WTC11 (cell line): ENCODE results near the gene MXD3.

ENCODE experiments used
- ETV6 ChIP-seq: sonication (generic); formaldehyde crosslinking; IDR thresholded peaks from 2 replicates; pipeline ENCODE4 v1.8.1; 2022; ENCODE audit warnings: mild to moderate bottlenecking, missing genetic modification reagents
- GTF2I ChIP-seq: fragments of 250-450 bp; sonication (Bioruptor Pico); conservative IDR thresholded peaks from 2 replicates; pipeline ENCODE4 v1.4.0; 2021; ENCODE audit warnings: mild to moderate bottlenecking
- JUN ChIP-seq: sonication (generic); formaldehyde crosslinking; IDR thresholded peaks from 2 replicates; pipeline ENCODE4 v1.8.0; 2023; ENCODE audit warnings: mild to moderate bottlenecking, missing genetic modification reagents
- NR1H2 ChIP-seq: sonication (generic); formaldehyde crosslinking; IDR thresholded peaks from 2 replicates; pipeline ENCODE4 v1.9.0; 2021; ENCODE audit warnings: mild to moderate bottlenecking, moderate library complexity, missing genetic modification reagents
- ZNF263 ChIP-seq: sonication (generic); formaldehyde crosslinking; IDR thresholded peaks from 2 replicates; pipeline ENCODE4 v1.8.1; 2022; ENCODE audit warnings: low read depth, mild to moderate bottlenecking, moderate library complexity, missing genetic modification reagents
- ZNF317 ChIP-seq: sonication (generic); formaldehyde crosslinking; IDR thresholded peaks from 2 replicates; pipeline ENCODE4 v1.8.1; 2023; ENCODE audit warnings: low read depth, mild to moderate bottlenecking, moderate library complexity, missing genetic modification reagents, borderline replicate concordance
- ZNF416 ChIP-seq: fragments of 250-450 bp; sonication (Bioruptor Pico); IDR thresholded peaks from 2 replicates; pipeline ENCODE4 v1.9.0; 2021; ENCODE audit warnings: mild to moderate bottlenecking, inconsistent platforms
- TF ChIP-seq, protein P1 (sequence below): fragments of 200-600 bp; IDR thresholded peaks from 2 replicates; pipeline ENCODE4 v1.8.0; 2022; ENCODE audit warnings: antibody characterized with exemption
- TF ChIP-seq, protein P2 (sequence below): sonication (generic); formaldehyde crosslinking; IDR thresholded peaks from 2 replicates; pipeline ENCODE4 v1.8.0; 2022; ENCODE audit warnings: mild to moderate bottlenecking, missing genetic modification reagents
- TF ChIP-seq, protein P3 (sequence below): sonication (generic); formaldehyde crosslinking; IDR thresholded peaks from 2 replicates; pipeline ENCODE4 v1.8.1; 2023; ENCODE audit warnings: mild to moderate bottlenecking, missing genetic modification reagents, moderate library complexity
- TF ChIP-seq, protein P4 (sequence below): sonication (generic); formaldehyde crosslinking; IDR thresholded peaks from 2 replicates; pipeline ENCODE4 v1.8.1; 2022; ENCODE audit warnings: mild to moderate bottlenecking, moderate library complexity, missing genetic modification reagents

DNA sequence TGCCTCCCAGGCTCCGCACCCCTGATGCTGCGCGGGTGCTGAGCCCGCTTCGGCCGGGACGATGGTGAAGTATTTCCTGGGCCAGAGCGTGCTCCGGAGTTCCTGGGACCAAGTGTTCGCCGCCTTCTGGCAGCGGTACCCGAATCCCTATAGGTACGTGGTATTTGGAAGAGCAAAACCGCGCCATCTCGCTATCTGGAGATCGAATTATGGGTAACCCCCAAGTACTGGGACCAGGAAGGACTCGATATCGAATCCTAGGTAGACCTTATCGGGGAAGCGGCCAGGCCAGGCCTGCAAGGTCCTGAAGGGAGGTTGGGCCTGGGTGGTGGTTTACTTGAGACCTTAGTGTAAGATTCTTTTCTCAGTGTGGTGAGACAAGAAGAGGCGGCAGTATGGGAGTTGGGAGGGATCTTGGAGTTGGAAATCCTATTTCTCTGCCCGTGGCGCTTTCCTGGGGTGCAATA lies 7.7 kb downstream of the MXD3 start:
- TF ChIP-seq, protein P1, sequence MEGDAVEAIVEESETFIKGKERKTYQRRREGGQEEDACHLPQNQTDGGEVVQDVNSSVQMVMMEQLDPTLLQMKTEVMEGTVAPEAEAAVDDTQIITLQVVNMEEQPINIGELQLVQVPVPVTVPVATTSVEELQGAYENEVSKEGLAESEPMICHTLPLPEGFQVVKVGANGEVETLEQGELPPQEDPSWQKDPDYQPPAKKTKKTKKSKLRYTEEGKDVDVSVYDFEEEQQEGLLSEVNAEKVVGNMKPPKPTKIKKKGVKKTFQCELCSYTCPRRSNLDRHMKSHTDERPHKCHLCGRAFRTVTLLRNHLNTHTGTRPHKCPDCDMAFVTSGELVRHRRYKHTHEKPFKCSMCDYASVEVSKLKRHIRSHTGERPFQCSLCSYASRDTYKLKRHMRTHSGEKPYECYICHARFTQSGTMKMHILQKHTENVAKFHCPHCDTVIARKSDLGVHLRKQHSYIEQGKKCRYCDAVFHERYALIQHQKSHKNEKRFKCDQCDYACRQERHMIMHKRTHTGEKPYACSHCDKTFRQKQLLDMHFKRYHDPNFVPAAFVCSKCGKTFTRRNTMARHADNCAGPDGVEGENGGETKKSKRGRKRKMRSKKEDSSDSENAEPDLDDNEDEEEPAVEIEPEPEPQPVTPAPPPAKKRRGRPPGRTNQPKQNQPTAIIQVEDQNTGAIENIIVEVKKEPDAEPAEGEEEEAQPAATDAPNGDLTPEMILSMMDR, result no peak
- TF ChIP-seq, protein P2, sequence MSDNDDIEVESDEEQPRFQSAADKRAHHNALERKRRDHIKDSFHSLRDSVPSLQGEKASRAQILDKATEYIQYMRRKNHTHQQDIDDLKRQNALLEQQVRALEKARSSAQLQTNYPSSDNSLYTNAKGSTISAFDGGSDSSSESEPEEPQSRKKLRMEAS (CRISPR knock-in tag), result no peak
- TF ChIP-seq, protein P3, sequence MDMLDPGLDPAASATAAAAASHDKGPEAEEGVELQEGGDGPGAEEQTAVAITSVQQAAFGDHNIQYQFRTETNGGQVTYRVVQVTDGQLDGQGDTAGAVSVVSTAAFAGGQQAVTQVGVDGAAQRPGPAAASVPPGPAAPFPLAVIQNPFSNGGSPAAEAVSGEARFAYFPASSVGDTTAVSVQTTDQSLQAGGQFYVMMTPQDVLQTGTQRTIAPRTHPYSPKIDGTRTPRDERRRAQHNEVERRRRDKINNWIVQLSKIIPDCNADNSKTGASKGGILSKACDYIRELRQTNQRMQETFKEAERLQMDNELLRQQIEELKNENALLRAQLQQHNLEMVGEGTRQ (CRISPR knock-in tag), result no peak; the same call in 1 of the 2 replicates
- TF ChIP-seq, protein P4, sequence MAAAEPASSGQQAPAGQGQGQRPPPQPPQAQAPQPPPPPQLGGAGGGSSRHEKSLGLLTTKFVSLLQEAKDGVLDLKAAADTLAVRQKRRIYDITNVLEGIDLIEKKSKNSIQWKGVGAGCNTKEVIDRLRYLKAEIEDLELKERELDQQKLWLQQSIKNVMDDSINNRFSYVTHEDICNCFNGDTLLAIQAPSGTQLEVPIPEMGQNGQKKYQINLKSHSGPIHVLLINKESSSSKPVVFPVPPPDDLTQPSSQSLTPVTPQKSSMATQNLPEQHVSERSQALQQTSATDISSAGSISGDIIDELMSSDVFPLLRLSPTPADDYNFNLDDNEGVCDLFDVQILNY (CRISPR knock-in tag), result no peak
- TF ChIP-seq NR1H2 (no peak), ZNF416 (CRISPR knock-in tag) (no peak), JUN (0 out of 2 replicates have a peak, but pooled peaks have one; percentile 77), ETV6 (CRISPR knock-in tag) (no peak), ZNF317 (no peak), ZNF263 (CRISPR knock-in tag) (no peak), GTF2I (CRISPR knock-in tag) (no peak)
